Sigmoid colon (tissue), 4 donors: Measurements from ENCODE around the gene PRRG1.

Experiments used
- POLR2AphosphoS5 ChIP-seq, 4 donors: sonication (generic); formaldehyde crosslinking; IDR thresholded peaks; one replicate each; pipeline ENCODE4 v1.6.1; 2017; ENCODE audit warnings: antibody characterized with exemption in 4 of 4
- TF ChIP-seq, protein P1 (sequence below), 4 experiments: fragments of 450-650 bp in 3 of 4; fragments of 200-600 bp in 1 of 4; IDR thresholded peaks; one replicate each; pipeline ENCODE4 v1.5.1; 2016 to 2019; ENCODE audit warnings: antibody characterized with exemption in 4 of 4, mild to moderate bottlenecking in 3 of 4, moderate library complexity in 2 of 4

DNA sequence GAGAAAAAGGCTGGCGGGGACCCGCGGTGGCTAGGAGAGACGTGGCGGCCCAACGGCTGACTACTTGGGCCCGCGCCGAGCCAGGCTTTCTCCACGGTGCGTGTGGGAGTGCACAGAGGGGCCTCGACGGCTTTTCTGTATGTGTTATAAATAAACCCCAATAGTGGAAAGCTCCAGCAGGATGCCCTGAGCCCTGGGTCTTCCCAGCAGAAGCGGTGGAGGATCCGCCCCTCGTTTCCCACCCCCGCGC lies 268 bp upstream of the PRRG1 start:
- TF ChIP-seq, protein P1, sequence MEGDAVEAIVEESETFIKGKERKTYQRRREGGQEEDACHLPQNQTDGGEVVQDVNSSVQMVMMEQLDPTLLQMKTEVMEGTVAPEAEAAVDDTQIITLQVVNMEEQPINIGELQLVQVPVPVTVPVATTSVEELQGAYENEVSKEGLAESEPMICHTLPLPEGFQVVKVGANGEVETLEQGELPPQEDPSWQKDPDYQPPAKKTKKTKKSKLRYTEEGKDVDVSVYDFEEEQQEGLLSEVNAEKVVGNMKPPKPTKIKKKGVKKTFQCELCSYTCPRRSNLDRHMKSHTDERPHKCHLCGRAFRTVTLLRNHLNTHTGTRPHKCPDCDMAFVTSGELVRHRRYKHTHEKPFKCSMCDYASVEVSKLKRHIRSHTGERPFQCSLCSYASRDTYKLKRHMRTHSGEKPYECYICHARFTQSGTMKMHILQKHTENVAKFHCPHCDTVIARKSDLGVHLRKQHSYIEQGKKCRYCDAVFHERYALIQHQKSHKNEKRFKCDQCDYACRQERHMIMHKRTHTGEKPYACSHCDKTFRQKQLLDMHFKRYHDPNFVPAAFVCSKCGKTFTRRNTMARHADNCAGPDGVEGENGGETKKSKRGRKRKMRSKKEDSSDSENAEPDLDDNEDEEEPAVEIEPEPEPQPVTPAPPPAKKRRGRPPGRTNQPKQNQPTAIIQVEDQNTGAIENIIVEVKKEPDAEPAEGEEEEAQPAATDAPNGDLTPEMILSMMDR (IDR thresholded peaks at IDR 0.05), result no peak
- no peak for TF ChIP-seq POLR2AphosphoS5 (IDR thresholded peaks at IDR 0.05)
